Hindlimb muscle (tissue), 1 donor: ENCODE results near the gene CDH4. TPM values are rescaled to one million over a fixed set of nuclear protein-coding genes. Genes with fewer than 3 reads are reported as not detected.
"Not testable (repeated sequence)": the region's sequence is repeated elsewhere in the genome, so short reads cannot be mapped to it uniquely, and the experiment has no call there.

Source experiments
- DNase-seq: peaks from one replicate; pipeline ENCODE4 v3.0.0-alpha.2; 2013
- polyA plus RNA-seq: library from polyadenylated mRNA; unstranded; fragments of 120-200 nt; gene quantifications from one replicate; pipeline ENCODE4 v1.2.1, GENCODE V29; 2013; ENCODE audit not compliant: insufficient read length

Gene CDH4
- polyA plus RNA-seq, 1 donor: 1.0 TPM

- DNase-seq: no peak
Measured at GRCh38 chr20:61983965-61984364, 731.9 kb downstream of the CDH4 start.

DNA sequence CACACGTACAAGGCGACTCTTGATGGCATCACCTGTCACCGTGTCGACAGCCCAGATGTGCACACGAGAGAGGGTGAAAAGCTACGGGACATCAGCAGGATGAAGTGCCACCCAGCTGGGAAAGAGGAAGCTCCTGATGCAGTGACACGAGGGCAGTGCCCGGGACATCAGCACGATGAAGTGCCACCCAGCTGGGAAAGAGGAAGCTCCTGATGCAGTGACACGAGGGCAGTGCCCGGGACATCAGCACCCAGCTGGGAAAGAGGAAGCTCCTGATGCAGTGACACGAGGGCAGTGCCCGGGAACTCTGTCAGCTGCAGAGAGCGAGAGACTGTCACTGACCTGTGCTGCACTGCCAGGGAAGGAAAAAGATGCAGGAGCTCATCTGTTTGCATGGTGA, 732.4 kb downstream of the CDH4 start:
- not testable (repeated sequence) for DNase-seq

- DNase-seq: no peak
Measured at GRCh38 chr20:61985096-61985495, 733.0 kb downstream of the CDH4 start.

DNA sequence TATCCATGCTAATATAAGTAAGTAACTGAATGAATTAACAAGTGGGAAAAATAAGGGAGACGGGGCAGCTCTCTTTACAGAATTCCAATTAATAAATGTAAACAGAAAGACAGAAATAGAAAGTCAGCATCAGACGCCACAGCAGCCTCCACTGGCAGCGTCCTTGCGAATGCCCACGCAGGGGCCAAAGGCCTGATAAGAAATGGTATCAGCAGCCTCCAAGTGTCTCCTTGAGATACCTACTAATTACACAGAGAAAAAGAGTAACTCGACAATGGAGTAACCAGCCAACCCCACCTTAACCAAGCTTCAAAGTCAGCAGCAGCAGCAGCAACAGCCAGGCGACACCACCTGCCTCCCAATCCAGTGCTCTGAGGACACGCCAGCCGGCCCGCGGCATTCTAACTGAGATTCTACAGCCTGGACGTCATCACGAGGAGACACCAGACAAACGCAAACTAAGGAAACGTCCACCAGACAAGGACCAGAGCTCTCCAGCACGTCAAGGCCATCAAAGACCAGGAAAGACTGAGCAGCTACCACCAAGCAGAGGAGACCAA, 734.8 kb downstream of the CDH4 start:
- no peak for DNase-seq

- no peak for DNase-seq
Measured at GRCh38 chr20:61988665-61989064, 736.6 kb downstream of the CDH4 start.

- DNase-seq: no peak
Measured at GRCh38 chr20:61989741-61990140, 737.7 kb downstream of the CDH4 start.
